Liver (tissue), 9 donors: ENCODE data around the gene ALPI. TPM values are rescaled to one million over a fixed set of nuclear protein-coding genes. Genes with fewer than 3 reads are reported as not detected.

Experiments used
- DNase-seq: peaks from one replicate; pipeline ENCODE4 v3.0.0-alpha.2; 2017; ENCODE audit warnings: low spot score
- H3K27ac ChIP-seq, 2 donors: one replicate each; pipeline ENCODE4 v1.7.0; 2013; ENCODE audit warnings: inconsistent platforms in 2 of 2, low read length in 2 of 2, control low read depth in 1 of 2, low read depth in 1 of 2, mild to moderate bottlenecking in 1 of 2
- H3K27me3 ChIP-seq, 4 donors: one replicate each; pipeline versions ENCODE4 v1.6.1 to v1.7.0; 2013; ENCODE audit warnings: low read length in 3 of 4, inconsistent platforms in 1 of 4, mild to moderate bottlenecking in 1 of 4, moderate library complexity in 1 of 4; ENCODE audit not compliant: control insufficient read depth in 4 of 4, insufficient read depth in 4 of 4
- H3K36me3 ChIP-seq, 4 donors: one replicate each; pipeline versions ENCODE4 v1.6.1 to v1.7.0; 2013; ENCODE audit warnings: low read length in 3 of 4, mild to moderate bottlenecking in 3 of 4, low read depth in 1 of 4, moderate library complexity in 1 of 4; ENCODE audit not compliant: control insufficient read depth in 4 of 4, insufficient read depth in 3 of 4
- H3K4me1 ChIP-seq, 4 donors: one replicate each; pipeline versions ENCODE4 v1.6.1 to v1.7.0; 2013; ENCODE audit warnings: low read length in 3 of 4, mild to moderate bottlenecking in 3 of 4, moderate library complexity in 1 of 4; ENCODE audit not compliant: control insufficient read depth in 4 of 4, insufficient read depth in 4 of 4
- H3K4me3 ChIP-seq, 3 donors: one replicate each; pipeline versions ENCODE4 v1.6.1 to v1.7.0; 2013; ENCODE audit warnings: low read length in 3 of 3, control low read depth in 1 of 3, low read depth in 1 of 3, mild to moderate bottlenecking in 1 of 3
- H3K9ac ChIP-seq, 2 donors: one replicate each; pipeline ENCODE4 v1.7.0; 2013; ENCODE audit warnings: low read length in 2 of 2, mild to moderate bottlenecking in 2 of 2, moderate library complexity in 2 of 2, control low read depth in 1 of 2, low read depth in 1 of 2
- H3K9me3 ChIP-seq, 4 donors: one replicate each; pipeline versions ENCODE4 v1.6.1 to v1.7.0; 2013; ENCODE audit warnings: low read length in 3 of 4; ENCODE audit not compliant: control insufficient read depth in 4 of 4
- ATF3 ChIP-seq: IDR thresholded peaks from 2 replicates; pipeline ENCODE4 v1.6.1; 2016; ENCODE audit warnings: antibody characterized with exemption
- CTCF ChIP-seq: fragments of 150-350 bp; IDR thresholded peaks from 2 replicates; pipeline ENCODE4 v1.5.1; 2017; ENCODE audit warnings: improper control_type of control experiment, low read depth, low read length; ENCODE audit not compliant: missing input control
- EGR1 ChIP-seq, 2 donors: IDR thresholded peaks; 2 replicates each; pipeline ENCODE4 v1.6.1; 2016 to 2018; ENCODE audit warnings: antibody characterized with exemption in 2 of 2, low read depth in 2 of 2
- FOXA1 ChIP-seq: IDR thresholded peaks from 2 replicates; pipeline ENCODE4 v1.6.1; 2016; ENCODE audit warnings: antibody characterized with exemption
- FOXA2 ChIP-seq: IDR thresholded peaks from 2 replicates; pipeline ENCODE4 v1.6.1; 2016; ENCODE audit warnings: antibody characterized with exemption
- GABPA ChIP-seq, 2 donors: IDR thresholded peaks in 1 of 2; conservative IDR thresholded peaks in 1 of 2; 2 replicates each; pipeline ENCODE4 v1.6.1; 2016; ENCODE audit warnings: antibody characterized with exemption in 2 of 2, mild to moderate bottlenecking in 1 of 2, moderate library complexity in 1 of 2
- HNF4A ChIP-seq, 2 donors: conservative IDR thresholded peaks; 2 replicates each; pipeline ENCODE4 v1.6.1; 2016; ENCODE audit warnings: antibody characterized with exemption in 2 of 2, mild to moderate bottlenecking in 2 of 2
- HNF4G ChIP-seq: IDR thresholded peaks from 2 replicates; pipeline ENCODE4 v1.6.1; 2016; ENCODE audit warnings: antibody characterized with exemption
- JUND ChIP-seq, 2 donors: IDR thresholded peaks; 2 replicates each; pipeline ENCODE4 v1.6.1; 2016; ENCODE audit warnings: antibody characterized with exemption in 2 of 2
- MAX ChIP-seq: IDR thresholded peaks from 2 replicates; pipeline ENCODE4 v1.6.1; 2016; ENCODE audit warnings: antibody characterized with exemption
- NR2F2 ChIP-seq: IDR thresholded peaks from 2 replicates; pipeline ENCODE4 v1.6.1; 2016; ENCODE audit warnings: antibody characterized with exemption
- RAD21 ChIP-seq, 2 donors: IDR thresholded peaks; 2 replicates each; pipeline ENCODE4 v1.6.1; 2016; ENCODE audit warnings: antibody characterized with exemption in 2 of 2, mild to moderate bottlenecking in 2 of 2
- REST ChIP-seq: IDR thresholded peaks from 2 replicates; pipeline ENCODE4 v1.6.1; 2016; ENCODE audit warnings: antibody characterized with exemption, mild to moderate bottlenecking
- RXRA ChIP-seq, 2 donors: IDR thresholded peaks; 2 replicates each; pipeline ENCODE4 v1.6.1; 2017 to 2018; ENCODE audit warnings: antibody characterized with exemption in 2 of 2, mild to moderate bottlenecking in 1 of 2
- SP1 ChIP-seq: IDR thresholded peaks from 2 replicates; pipeline ENCODE4 v1.6.1; 2018; ENCODE audit warnings: antibody characterized with exemption, mild to moderate bottlenecking
- TAF1 ChIP-seq: conservative IDR thresholded peaks from 2 replicates; pipeline ENCODE4 v1.6.1; 2016; ENCODE audit warnings: antibody characterized with exemption, mild to moderate bottlenecking
- YY1 ChIP-seq: IDR thresholded peaks from 2 replicates; pipeline ENCODE4 v1.6.1; 2016; ENCODE audit warnings: antibody characterized with exemption, mild to moderate bottlenecking
- ZBTB33 ChIP-seq: IDR thresholded peaks from 2 replicates; pipeline ENCODE4 v1.6.1; 2016; ENCODE audit warnings: antibody characterized with exemption
- WGBS: extraction: QIAGEN DNeasy Blood & Tissue Kit; methylation state at CpG from one replicate; pipeline ENCODE4 v1.1.7; 2013; 5-methylcytosine and 5-hydroxymethylcytosine counted together
- polyA plus RNA-seq, 2 donors: library from polyadenylated mRNA; stranded (reverse) in 1 of 2; unstranded in 1 of 2; fragments of 200-250 nt in 1 of 2; fragments of >200 nt in 1 of 2; fragmentation: Nextera tagmentation in 1 of 2; extraction: Ambion mirVana in 1 of 2; gene quantifications; one replicate each; pipeline versions ENCODE4 v1.2.1 to v1.2.3, GENCODE V29; 2013 to 2015
- total RNA-seq, 2 donors: library from RNA; depleted of rRNA; stranded (reverse); fragments of >200 nt; gene quantifications; one replicate each; pipeline ENCODE4 v1.2.3, GENCODE V29; 2014
- donor health status: healthy.
- donor health status: healthy.
- donor health status: healthy.
- donor health status: healthy.
- donor health status: healthy.

The ALPI gene
- total and polyA plus RNA-seq, 4 donors: 0.02 TPM; not detected in 3

GRCh38 chr2:232486558-232487384 is 30.8 kb downstream of the ALPI start:
- Histone ChIP-seq H3K4me3 (peak overlapping the region in 1 of 3 donors; percentile 29), H3K36me3 (no peaks in the 10 kb centered on the region), H3K27ac (no peak overlapping the region), H3K27me3 (peaks cover 3 to 10% (median 6%) of the 10 kb centered on the region in 4 donors), H3K9ac (no peak overlapping the region), H3K9me3 (no peaks in the 10 kb centered on the region), H3K4me1 (peaks cover 3 to 23% (median 6%) of the 10 kb centered on the region in 4 donors)
- DNase-seq: no peak
- WGBS: 4% methylated on average over 74 of the region's 74 CpGs
- TF ChIP-seq HNF4G (no peak), TAF1 (no peak), YY1 (no peak), SP1 (no peak), ATF3 (no peak), FOXA2 (no peak), MAX (no peak), JUND (IDR thresholded peaks at IDR 0.05) (no peak)

GRCh38 chr2:232487385-232488096 is 31.6 kb downstream of the ALPI start, which contains the start of gene ECEL1:
Gene ECEL1 (minus strand): TSS chr2:232487834. CDS start chr2:232486653, 1,181 bp downstream.
- H3K4me3 ChIP-seq: peak within 1 kb of the TSS in 1 of 3 donors; percentile 29
- TF ChIP-seq TAF1 (no peak), CTCF (no peak), HNF4A (conservative IDR thresholded peaks at IDR 0.05) (no peak), ATF3 (no peak), RAD21 (IDR thresholded peaks at IDR 0.05) (no peak), MAX (no peak), YY1 (no peak), ZBTB33 (no peak), EGR1 (IDR thresholded peaks at IDR 0.05; ENCODE audit: low read depth in 2 of 2) (no peak), GABPA (IDR thresholded peaks at IDR 0.05 in 1 of 2, conservative IDR thresholded peaks at IDR 0.05 in 1 of 2) (no peak), REST (no peak), NR2F2 (no peak), JUND (IDR thresholded peaks at IDR 0.05) (no peak), FOXA1 (no peak), FOXA2 (no peak), HNF4G (no peak), RXRA (IDR thresholded peaks at IDR 0.05) (no peak)
- no peak within 1 kb of the TSS for H3K27ac ChIP-seq
- peaks cover 3 to 10% (median 6%) of the 10 kb centered on the region in 4 donors for H3K27me3 ChIP-seq
- no peak for DNase-seq
- WGBS: 4% methylated on average over 102 of the region's 102 CpGs
- peaks cover 3 to 23% (median 6%) of the 10 kb centered on the region in 4 donors for H3K4me1 ChIP-seq
- no peaks in the 10 kb centered on the region for H3K36me3 ChIP-seq
- H3K9ac ChIP-seq: no peak within 1 kb of the TSS
- H3K9me3 ChIP-seq: no peaks in the 10 kb centered on the region
